ENCODE data around the gene BTBD2. TPM values are rescaled to one million over a fixed set of nuclear protein-coding genes. Genes with fewer than 3 reads are reported as not detected.
A peak's percentile ranks its signal among the peaks of the same experiment; 100 is the strongest.

Gene BTBD2
- total RNA-seq, 1 donor from 2014 or later = 62.0 TPM

DNA sequence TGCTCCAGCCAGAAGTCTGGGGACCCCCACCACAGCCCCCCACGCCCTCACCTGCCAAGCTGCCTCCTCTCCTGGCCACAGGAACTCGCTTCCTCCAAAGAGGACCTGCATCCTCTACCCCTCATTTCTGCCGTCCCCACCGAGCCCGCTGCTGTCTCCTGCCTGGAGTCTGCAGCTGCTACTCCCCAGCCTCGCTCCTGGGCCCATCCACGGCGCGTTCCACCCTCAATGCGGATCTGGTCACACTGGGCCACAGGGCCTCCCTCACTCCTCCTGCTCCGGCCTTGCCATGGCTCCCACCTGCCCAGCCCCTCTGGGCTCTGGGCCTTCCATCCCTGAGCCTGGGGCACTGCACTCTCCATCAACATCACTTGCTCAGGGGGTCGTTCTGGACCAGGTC, 4.3 kb downstream of the BTBD2 start:
- H3K4me1 ChIP-seq = peaks cover 2% of the 10 kb centered on the region
- no peak overlapping the region for H3K27ac ChIP-seq
- ATAC-seq = no peak
- intact Hi-C loops (cut with DNase I) = loop anchor here (10.0 kb wide), 1 partner anchor 64 kb away; no protein-coding TSS in a partner anchor
- DNase-seq = no peak
- TF ChIP-seq, protein P1, sequence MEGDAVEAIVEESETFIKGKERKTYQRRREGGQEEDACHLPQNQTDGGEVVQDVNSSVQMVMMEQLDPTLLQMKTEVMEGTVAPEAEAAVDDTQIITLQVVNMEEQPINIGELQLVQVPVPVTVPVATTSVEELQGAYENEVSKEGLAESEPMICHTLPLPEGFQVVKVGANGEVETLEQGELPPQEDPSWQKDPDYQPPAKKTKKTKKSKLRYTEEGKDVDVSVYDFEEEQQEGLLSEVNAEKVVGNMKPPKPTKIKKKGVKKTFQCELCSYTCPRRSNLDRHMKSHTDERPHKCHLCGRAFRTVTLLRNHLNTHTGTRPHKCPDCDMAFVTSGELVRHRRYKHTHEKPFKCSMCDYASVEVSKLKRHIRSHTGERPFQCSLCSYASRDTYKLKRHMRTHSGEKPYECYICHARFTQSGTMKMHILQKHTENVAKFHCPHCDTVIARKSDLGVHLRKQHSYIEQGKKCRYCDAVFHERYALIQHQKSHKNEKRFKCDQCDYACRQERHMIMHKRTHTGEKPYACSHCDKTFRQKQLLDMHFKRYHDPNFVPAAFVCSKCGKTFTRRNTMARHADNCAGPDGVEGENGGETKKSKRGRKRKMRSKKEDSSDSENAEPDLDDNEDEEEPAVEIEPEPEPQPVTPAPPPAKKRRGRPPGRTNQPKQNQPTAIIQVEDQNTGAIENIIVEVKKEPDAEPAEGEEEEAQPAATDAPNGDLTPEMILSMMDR (IDR thresholded peaks at IDR 0.05) = no peak
- no peak overlapping the region for H3K4me3 ChIP-seq
- H3K36me3 ChIP-seq = no peaks in the 10 kb centered on the region
- no peaks in the 10 kb centered on the region for H3K9me3 ChIP-seq
- no peaks in the 10 kb centered on the region for H3K27me3 ChIP-seq (ENCODE audit: low read depth)

DNA sequence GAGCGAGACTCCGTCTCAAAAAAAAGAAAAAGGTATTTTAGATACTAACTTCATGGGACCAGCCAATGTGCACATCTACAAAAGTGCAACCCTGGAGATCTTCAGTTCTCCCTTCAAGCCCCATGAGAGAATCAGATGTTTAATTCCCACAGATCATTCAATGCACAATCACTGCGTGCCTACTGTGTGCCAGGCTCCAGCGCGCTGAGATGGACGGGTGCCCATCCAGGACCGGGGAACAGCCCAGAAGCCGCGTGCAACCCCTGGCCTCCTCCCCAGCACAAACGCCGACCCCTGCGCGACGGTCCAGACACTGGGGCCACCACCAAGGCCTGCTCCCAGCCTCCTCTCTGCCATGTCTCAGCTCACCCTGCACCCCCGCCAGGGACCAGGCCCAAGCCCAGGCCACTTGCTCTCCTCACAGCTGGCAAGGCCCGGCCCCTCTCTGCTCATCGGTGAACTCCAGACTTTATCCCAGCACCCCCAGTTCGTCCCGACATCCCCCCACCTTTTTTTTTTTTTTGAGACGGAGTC, 5.3 kb downstream of the BTBD2 start:
- Histone ChIP-seq H3K9me3 (no peaks in the 10 kb centered on the region), H3K27ac (no peak overlapping the region), H3K27me3 (ENCODE audit: low read depth) (no peaks in the 10 kb centered on the region), H3K4me1 (no peaks in the 10 kb centered on the region), H3K36me3 (no peaks in the 10 kb centered on the region), H3K4me3 (no peak overlapping the region)
- TF ChIP-seq, protein P1 (IDR thresholded peaks at IDR 0.05) = no peak
- ATAC-seq = no peak
- DNase-seq = peak; percentile 49
- intact Hi-C loops (cut with DNase I) = loop anchor here (10.0 kb wide), 1 partner anchor 65 kb away; no protein-coding TSS in a partner anchor

DNA sequence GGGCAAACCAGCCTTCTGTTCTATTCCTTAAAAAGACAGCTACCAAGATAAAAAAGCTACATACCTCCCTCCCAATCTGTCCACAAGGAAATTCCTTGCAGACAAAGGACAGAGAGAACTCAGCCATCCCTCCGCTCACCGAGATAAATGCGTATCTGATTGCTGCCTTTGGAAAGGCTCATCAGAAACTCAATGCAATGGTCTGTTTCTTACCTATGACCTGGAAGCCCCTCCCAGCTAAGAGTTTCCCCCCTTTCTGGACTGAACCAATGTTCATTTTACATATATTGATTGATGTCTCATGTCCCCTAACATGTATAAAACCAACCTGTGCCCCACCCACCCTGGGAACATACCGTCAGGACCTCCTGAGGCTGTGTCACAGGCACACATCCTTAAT, 11.6 kb downstream of the BTBD2 start:
- Histone ChIP-seq H3K9me3 (no peaks in the 10 kb centered on the region), H3K27ac (no peak overlapping the region), H3K27me3 (ENCODE audit: low read depth) (no peaks in the 10 kb centered on the region), H3K4me3 (no peak overlapping the region), H3K4me1 (no peaks in the 10 kb centered on the region), H3K36me3 (peaks cover 36% of the 10 kb centered on the region)
- no peak for DNase-seq
- ATAC-seq = no peak
- intact Hi-C loops (cut with DNase I) = no loop called here
- TF ChIP-seq, protein P1 (IDR thresholded peaks at IDR 0.05) = no peak

DNA sequence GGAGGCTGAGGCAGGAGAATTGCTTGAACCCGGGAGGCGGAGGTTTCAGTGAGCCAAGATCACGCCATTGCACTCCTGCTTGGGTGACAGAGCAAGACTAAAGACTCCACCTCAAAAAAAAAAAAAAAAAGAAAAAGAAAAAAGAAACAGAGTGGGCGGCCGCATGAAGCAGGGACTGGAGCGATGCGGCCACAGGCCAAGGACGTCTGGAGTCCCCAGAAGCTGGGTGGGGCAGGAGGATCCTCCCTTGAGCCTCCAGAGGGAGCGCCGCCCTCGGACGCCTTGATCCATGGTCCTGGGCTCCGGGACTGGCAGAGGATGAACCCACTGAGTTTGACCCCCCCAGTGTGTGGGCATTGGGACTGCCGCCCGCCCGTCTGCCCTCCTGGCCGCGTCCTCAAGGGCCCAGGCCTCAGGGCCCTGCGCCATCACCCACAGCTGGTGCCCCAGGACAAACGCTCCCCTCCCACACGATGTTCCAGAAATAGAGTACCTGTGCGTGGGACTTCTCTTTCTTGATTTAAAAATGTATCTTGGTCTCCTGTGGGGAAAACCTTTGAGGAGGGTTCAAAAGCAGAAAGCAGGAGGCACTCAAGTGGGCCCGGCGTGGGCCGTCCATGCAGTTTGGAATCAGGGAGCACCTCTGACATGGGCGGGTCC, 15.5 kb downstream of the BTBD2 start:
- Histone ChIP-seq H3K27me3 (ENCODE audit: low read depth) (no peaks in the 10 kb centered on the region), H3K9me3 (no peaks in the 10 kb centered on the region), H3K27ac (no peak overlapping the region), H3K36me3 (peaks cover 56% of the 10 kb centered on the region), H3K4me1 (no peaks in the 10 kb centered on the region), H3K4me3 (no peak overlapping the region)
- peak in 1 of 2 donors; percentile 29 for ATAC-seq
- no peak for DNase-seq
- intact Hi-C loops (cut with DNase I) = no loop called here
- TF ChIP-seq, protein P1 (IDR thresholded peaks at IDR 0.05) = no peak

DNA sequence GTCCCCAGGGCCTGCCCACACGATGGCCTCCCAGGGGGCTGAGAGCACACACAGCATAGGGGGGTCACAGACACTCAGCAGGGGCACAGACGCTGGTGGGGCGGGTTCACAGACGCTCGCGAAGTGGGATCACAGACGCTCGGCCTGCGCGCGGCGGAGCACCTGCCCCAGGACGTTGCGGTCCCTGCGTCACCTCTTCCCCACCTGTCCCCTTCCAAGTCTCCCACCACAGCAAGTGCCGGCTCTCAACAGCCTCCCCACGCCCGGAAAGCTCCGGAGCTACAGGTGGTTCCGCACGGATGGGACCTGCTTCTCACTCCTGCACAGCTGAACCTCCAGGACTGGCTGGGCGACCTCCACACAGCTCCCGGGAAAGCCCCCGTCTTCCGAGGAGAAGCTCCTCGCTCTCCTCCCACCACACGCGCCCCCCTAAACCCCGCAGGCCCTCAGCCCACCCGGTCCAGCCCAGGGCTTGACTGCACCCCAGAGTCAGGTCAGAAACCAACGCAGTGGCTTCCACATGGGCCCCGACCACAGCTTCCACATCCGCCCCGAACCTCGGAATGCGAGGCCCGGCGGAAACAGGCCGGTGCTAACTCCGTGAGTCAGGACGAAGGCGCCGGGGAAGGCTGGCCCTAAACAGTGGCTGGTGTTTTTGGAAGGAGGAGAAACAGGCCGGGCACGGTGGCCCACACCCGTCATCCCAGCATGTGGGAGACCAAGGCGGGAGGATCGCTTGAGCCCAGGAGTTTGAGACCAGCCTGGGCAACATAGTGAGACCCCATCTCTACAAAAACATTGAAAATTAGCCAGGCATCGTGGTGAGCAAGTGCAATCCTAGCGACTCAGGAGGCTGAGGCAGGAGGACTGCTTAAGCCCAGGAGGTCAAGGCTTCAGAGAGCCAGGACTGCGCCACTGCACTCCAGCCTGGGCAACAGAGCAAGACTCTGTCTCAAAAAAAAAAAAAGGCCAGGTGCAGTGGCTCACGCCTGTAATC, 16.5 kb downstream of the BTBD2 start:
- Histone ChIP-seq H3K27ac (no peak overlapping the region), H3K9me3 (no peaks in the 10 kb centered on the region), H3K4me3 (no peak overlapping the region), H3K36me3 (peaks cover 66% of the 10 kb centered on the region), H3K4me1 (no peaks in the 10 kb centered on the region), H3K27me3 (ENCODE audit: low read depth) (no peaks in the 10 kb centered on the region)
- TF ChIP-seq, protein P1 (IDR thresholded peaks at IDR 0.05) = no peak
- intact Hi-C loops (cut with DNase I) = no loop called here
- DNase-seq (no peak), ATAC-seq (peak; percentile 13 to 31)
